Body of pancreas (tissue), 4 donors: Measurements from ENCODE around the gene UBE2R2. TPM values are rescaled to one million over a fixed set of nuclear protein-coding genes. Genes with fewer than 3 reads are reported as not detected.
"Not testable (repeated sequence)": the region's sequence is repeated elsewhere in the genome, so short reads cannot be mapped to it uniquely, and the experiment has no call there.

Source experiments
- ATAC-seq: fragments of 150-250 bp; one replicate; pipeline ENCODE4 v1.9.1; 2016
- DNase-seq, 4 donors: peaks; one replicate each; pipeline ENCODE4 v3.0.0-alpha.2; 2019
- H3K27ac ChIP-seq, 4 donors: fragments of 200-600 bp; sonication (generic); 1 replicate in 3 of 4; 2 replicates in 1 of 4; pipeline versions ENCODE4 v1.5.1 to v1.6.1; 2016 to 2019; ENCODE audit warnings: mild to moderate bottlenecking in 1 of 4, mixed read lengths in 1 of 4, moderate library complexity in 1 of 4
- H3K27me3 ChIP-seq, 2 donors: fragments of 200-600 bp; sonication (generic); one replicate each; pipeline ENCODE4 v1.6.0; 2016; ENCODE audit warnings: mild to moderate bottlenecking in 1 of 2
- H3K36me3 ChIP-seq, 2 donors: fragments of 200-600 bp; sonication (generic); replicated peaks in 1 of 2; 2 replicates each; pipeline ENCODE4 v1.5.1; 2016; ENCODE audit warnings: low read depth in 2 of 2; ENCODE audit not compliant: insufficient read depth in 1 of 2
- H3K4me1 ChIP-seq: fragments of 200-600 bp; sonication (generic); one replicate; pipeline ENCODE4 v1.6.0; 2016
- H3K4me3 ChIP-seq, 2 donors: fragments of 200-600 bp; sonication (generic); 1 replicate in 1 of 2; 2 replicates in 1 of 2; pipeline ENCODE4 v1.5.1; 2016 to 2019
- H3K9me3 ChIP-seq, 3 donors: fragments of 200-600 bp; sonication (generic); 1 replicate in 2 of 3; 2 replicates in 1 of 3; pipeline ENCODE4 v1.5.1; 2016
- POLR2A ChIP-seq, 3 donors: fragments of 450-650 bp; IDR thresholded peaks; one replicate each; pipeline ENCODE4 v1.6.1; 2016; ENCODE audit warnings: antibody characterized with exemption in 3 of 3, mild to moderate bottlenecking in 2 of 3
- WGBS, 2 donors: methylation state at CpG; one replicate each; pipeline ENCODE4 v1.1.5; 2017; 5-methylcytosine and 5-hydroxymethylcytosine counted together
- intact Hi-C: fragments of 100-400 bp; cut with DNase I; formaldehyde crosslinking; loops from one replicate; pipeline ENCODE4 v1.15.1; 2023
- total RNA-seq, 2 donors: library from RNA; depleted of rRNA; stranded (reverse); fragments of >200 nt; gene quantifications; one replicate each; pipeline ENCODE4 v1.1.0, GENCODE V29; 2016
- TF ChIP-seq, protein P1 (sequence below), 7 experiments: fragments of 450-650 bp in 4 of 7; fragments of 200-600 bp in 3 of 7; sonication (generic) in 3 of 7; IDR thresholded peaks; one replicate each; pipeline ENCODE4 v1.5.1; 2016 to 2019; ENCODE audit warnings: antibody characterized with exemption in 7 of 7

UBE2R2 gene
- total RNA-seq, 2 donors from 2014 or later, result 26.7 to 31.4 TPM

DNA sequence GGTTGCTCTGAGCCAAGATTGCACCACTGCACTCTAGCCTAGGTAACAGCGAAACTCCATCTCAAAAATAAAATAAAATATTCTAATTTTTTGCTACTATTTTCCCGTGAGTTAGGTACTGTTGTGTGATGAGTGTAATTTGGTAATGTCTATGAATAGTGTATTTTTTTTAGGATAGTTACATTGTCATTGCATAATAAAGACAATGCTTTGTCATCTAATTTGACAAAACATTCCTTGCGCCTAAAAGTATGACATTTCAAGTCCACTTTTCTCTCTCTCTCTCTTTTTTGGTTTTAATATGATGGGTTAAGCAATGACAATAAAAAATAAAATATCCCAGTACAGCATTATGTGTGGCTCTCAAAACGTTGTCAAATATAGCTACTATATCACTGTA is 29.3 kb downstream of the UBE2R2 start:
- TF ChIP-seq, protein P1, sequence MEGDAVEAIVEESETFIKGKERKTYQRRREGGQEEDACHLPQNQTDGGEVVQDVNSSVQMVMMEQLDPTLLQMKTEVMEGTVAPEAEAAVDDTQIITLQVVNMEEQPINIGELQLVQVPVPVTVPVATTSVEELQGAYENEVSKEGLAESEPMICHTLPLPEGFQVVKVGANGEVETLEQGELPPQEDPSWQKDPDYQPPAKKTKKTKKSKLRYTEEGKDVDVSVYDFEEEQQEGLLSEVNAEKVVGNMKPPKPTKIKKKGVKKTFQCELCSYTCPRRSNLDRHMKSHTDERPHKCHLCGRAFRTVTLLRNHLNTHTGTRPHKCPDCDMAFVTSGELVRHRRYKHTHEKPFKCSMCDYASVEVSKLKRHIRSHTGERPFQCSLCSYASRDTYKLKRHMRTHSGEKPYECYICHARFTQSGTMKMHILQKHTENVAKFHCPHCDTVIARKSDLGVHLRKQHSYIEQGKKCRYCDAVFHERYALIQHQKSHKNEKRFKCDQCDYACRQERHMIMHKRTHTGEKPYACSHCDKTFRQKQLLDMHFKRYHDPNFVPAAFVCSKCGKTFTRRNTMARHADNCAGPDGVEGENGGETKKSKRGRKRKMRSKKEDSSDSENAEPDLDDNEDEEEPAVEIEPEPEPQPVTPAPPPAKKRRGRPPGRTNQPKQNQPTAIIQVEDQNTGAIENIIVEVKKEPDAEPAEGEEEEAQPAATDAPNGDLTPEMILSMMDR (IDR thresholded peaks at IDR 0.05), result no peak
- TF ChIP-seq POLR2A (IDR thresholded peaks at IDR 0.05), result no peak
- ATAC-seq (no peak), DNase-seq (no peak)
- H3K27me3 ChIP-seq, result no peaks in the 10 kb centered on the region
- H3K9me3 ChIP-seq, result no peaks in the 10 kb centered on the region
- no peak overlapping the region for H3K4me3 ChIP-seq
- intact Hi-C loops, result no loop called here
- 74 to 81% methylated on average over 4 of the region's 4 CpGs for WGBS, 2 donors
- no peaks in the 10 kb centered on the region for H3K36me3 ChIP-seq
- H3K4me1 ChIP-seq, result peaks cover 70% of the 10 kb centered on the region
- no peak overlapping the region for H3K27ac ChIP-seq

DNA sequence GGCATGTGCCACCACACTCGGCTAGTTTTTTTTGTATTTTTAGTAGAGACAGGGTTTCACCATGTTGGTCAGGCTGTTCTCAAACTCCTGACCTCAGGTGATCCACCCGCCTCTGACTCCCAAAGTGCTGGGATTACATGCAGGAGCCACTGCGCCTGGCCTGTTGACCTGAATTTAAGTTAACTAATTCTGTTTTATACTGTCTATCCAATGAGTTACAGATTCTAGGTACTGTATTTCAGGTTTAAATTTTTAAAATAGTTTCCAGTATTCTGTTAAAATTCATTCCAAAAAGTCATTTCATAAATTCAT is 30.9 kb downstream of the UBE2R2 start:
- peaks cover 72% of the 10 kb centered on the region for H3K4me1 ChIP-seq
- H3K36me3 ChIP-seq, H3K27me3 ChIP-seq, H3K4me3 ChIP-seq, intact Hi-C loops, ATAC-seq, DNase-seq, H3K9me3 ChIP-seq: not testable (repeated sequence)
- 91 to 96% methylated on average over 3 of the region's 3 CpGs for WGBS, 2 donors
- H3K27ac ChIP-seq, result peak overlapping the region in 2 of 4 donors; percentile 15 to 79

DNA sequence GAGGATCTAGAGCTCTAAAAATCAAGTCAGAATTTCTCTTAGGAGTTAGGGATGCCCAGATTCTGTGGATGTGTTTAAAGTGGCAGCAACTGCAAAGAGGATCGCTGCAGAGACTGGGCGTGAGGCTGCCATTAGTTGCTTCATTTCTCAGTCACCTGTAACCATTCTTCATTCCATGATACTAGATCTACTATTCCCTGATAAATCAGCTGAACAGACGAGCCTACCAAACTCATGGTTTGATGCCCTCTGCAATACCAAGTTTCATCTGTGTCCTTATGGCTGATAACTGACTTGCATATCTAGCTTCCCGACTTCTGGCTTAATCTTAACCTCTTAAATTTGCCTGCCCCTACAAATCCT is 33.3 kb downstream of the UBE2R2 start:
- Histone ChIP-seq H3K9me3 (no peaks in the 10 kb centered on the region), H3K36me3 (no peaks in the 10 kb centered on the region), H3K4me1 (peaks cover 88% of the 10 kb centered on the region), H3K27me3 (no peaks in the 10 kb centered on the region), H3K27ac (peak overlapping the region; percentile 34 to 79 (median 48)), H3K4me3 (no peak overlapping the region)
- WGBS, 2 donors, result 29 to 54% methylated on average over 4 of the region's 4 CpGs
- TF ChIP-seq, protein P1 (IDR thresholded peaks at IDR 0.05), result no peak
- no peak for TF ChIP-seq POLR2A (IDR thresholded peaks at IDR 0.05)
- ATAC-seq (no peak), DNase-seq (no peak)
- intact Hi-C loops, result loop anchor here (5.0 kb wide), 1 partner anchor 33 kb away; the partner anchor contains the start of gene UBE2R2

DNA sequence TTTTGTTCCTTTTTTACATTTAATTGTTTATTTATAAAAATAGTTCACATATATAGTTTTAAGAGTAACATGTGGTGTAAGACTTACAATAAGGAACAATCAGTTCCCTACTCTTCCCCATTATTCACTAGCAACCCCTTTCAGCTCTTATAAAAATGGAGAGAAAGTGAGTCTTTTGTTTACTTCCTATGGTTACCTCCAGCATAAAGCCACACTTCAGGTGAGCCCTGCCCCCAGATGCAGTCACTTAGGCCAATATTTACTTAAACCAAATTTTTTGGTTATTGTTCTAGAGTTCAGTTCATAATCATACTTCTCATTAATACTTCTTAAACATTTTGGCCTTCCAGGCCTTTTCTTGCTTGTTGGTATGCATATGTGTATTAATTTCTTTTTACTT is 33.7 kb downstream of the UBE2R2 start:
- peaks cover 92% of the 10 kb centered on the region for H3K4me1 ChIP-seq
- intact Hi-C loops, result loop anchor here (5.0 kb wide), 1 partner anchor 33 kb away; the partner anchor contains the start of gene UBE2R2
- DNase-seq (peak; percentile 35 to 64 (median 52)), ATAC-seq (peak; percentile 64)
- no peaks in the 10 kb centered on the region for H3K9me3 ChIP-seq
- H3K36me3 ChIP-seq, result no peaks in the 10 kb centered on the region
- peak overlapping the region in 3 of 4 donors; percentile 36 to 79 (median 61) for H3K27ac ChIP-seq
- H3K4me3 ChIP-seq, result no peak overlapping the region
- H3K27me3 ChIP-seq, result no peaks in the 10 kb centered on the region
- TF ChIP-seq, protein P1 (IDR thresholded peaks at IDR 0.05), result no peak
- no peak for TF ChIP-seq POLR2A (IDR thresholded peaks at IDR 0.05)

DNA sequence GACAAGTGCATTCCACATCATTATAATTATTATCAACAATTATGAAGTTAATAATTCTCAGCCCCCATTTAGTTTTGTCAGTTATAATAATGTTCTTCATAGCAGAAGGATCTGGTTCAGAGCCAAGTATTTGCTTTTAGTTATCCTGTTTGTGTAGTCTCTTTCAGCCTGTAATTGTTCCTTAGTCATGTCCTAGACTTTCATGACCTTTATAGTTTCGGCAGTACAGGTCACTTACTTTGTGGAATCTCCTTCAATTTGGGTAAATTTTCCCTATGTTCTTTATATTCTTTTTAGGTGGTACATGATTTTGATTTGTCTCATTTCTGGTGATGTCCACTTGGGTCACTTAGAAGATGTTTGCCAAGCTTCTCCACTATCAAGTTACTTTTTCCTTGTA is 34.3 kb downstream of the UBE2R2 start:
- intact Hi-C loops, result loop anchor here (5.0 kb wide), 1 partner anchor 34 kb away; the partner anchor contains the start of gene UBE2R2
- TF ChIP-seq POLR2A (IDR thresholded peaks at IDR 0.05), result no peak
- TF ChIP-seq, protein P1 (IDR thresholded peaks at IDR 0.05), result no peak
- ATAC-seq (no peak), DNase-seq (no peak)
- Histone ChIP-seq H3K36me3 (no peaks in the 10 kb centered on the region), H3K27me3 (no peaks in the 10 kb centered on the region), H3K4me1 (peaks cover 96% of the 10 kb centered on the region), H3K4me3 (no peak overlapping the region), H3K27ac (peak overlapping the region in 3 of 4 donors; percentile 36 to 79 (median 61)), H3K9me3 (no peaks in the 10 kb centered on the region)
- 17 to 18% methylated on average over 1 of the region's 1 CpG for WGBS, 2 donors
